T-cell (primary cell): ENCODE data around the gene TULP4. TPM values are rescaled to one million over a fixed set of nuclear protein-coding genes. Genes with fewer than 3 reads are reported as not detected.

ENCODE experiments used
- ATAC-seq, 4 experiments: fragments of 200-7000 bp in 3 of 4; fragments of 150-1000 bp in 1 of 4; cut with Tn5 transposase; replicated peaks in 1 of 4; 1 replicate in 3 of 4; 2 replicates in 1 of 4; pipeline ENCODE4 v1.10.0; 2021; ENCODE audit warnings: moderate library complexity in 3 of 4, mild to moderate bottlenecking in 2 of 4, moderate number of reproducible peaks in 1 of 4
- CTCF ChIA-PET, 2 donors: fragments of 300-600 bp; sonication (Branson Sonifier 250); formaldehyde crosslinking; loops; one replicate each; lab custom pipeline; 2022; ENCODE audit warnings: antibody characterized with exemption in 2 of 2; lab: Charles Lee
- POLR2A ChIA-PET, 2 donors: fragments of 300-600 bp; sonication (Branson Sonifier 250); formaldehyde crosslinking; loops; one replicate each; lab custom pipeline; 2022; ENCODE audit warnings: antibody characterized with exemption in 2 of 2; lab: Charles Lee
- DNase-seq, 35 experiments: peaks; one replicate each; pipeline versions ENCODE4 v3.0.0 to v3.0.0-alpha.2; 2013 to 2023
- H3K27ac ChIP-seq: one replicate; pipeline ENCODE4 v1.5.1; 2013; ENCODE audit warnings: low read length
- H3K27me3 ChIP-seq, 2 experiments: replicated peaks in 1 of 2; 1 replicate in 1 of 2; 2 replicates in 1 of 2; pipeline versions ENCODE4 v1.6.1 to v1.7.0; 2013; ENCODE audit warnings: low read length in 1 of 2, mixed read lengths in 1 of 2; ENCODE audit not compliant: control insufficient read depth in 2 of 2, insufficient read depth in 2 of 2; ENCODE audit errors: extremely low read depth in 1 of 2
- H3K36me3 ChIP-seq, 2 donors: 1 replicate in 1 of 2; 2 replicates in 1 of 2; pipeline versions ENCODE4 v1.6.1 to v1.7.0; 2013; ENCODE audit warnings: low read length in 1 of 2; ENCODE audit not compliant: control insufficient read depth in 2 of 2, insufficient read depth in 1 of 2; ENCODE audit errors: extremely low read depth in 1 of 2
- H3K4me1 ChIP-seq, 2 experiments: 1 replicate in 1 of 2; 2 replicates in 1 of 2; pipeline versions ENCODE4 v1.6.1 to v1.7.0; 2013; ENCODE audit warnings: low read length in 2 of 2, mixed read lengths in 1 of 2; ENCODE audit not compliant: insufficient read depth in 2 of 2, control insufficient read depth in 1 of 2; ENCODE audit errors: extremely low read depth in 1 of 2
- H3K4me3 ChIP-seq, 2 donors: 1 replicate in 1 of 2; 2 replicates in 1 of 2; pipeline versions ENCODE4 v1.5.1 to v1.7.0; 2013; ENCODE audit warnings: mild to moderate bottlenecking in 2 of 2, low read length in 1 of 2, moderate library complexity in 1 of 2; ENCODE audit not compliant: control insufficient read depth in 1 of 2; ENCODE audit errors: extremely low read depth in 1 of 2
- H3K9me3 ChIP-seq: 2 replicates; pipeline ENCODE4 v1.7.0; 2013
- H3K27ac Mint-ChIP-seq, 2 donors: one replicate each; pipeline ENCODE4 v1.8.0; 2020 to 2021; ENCODE audit warnings: mild to moderate bottlenecking in 2 of 2, mixed read lengths in 2 of 2
- H3K27me3 Mint-ChIP-seq, 2 donors: one replicate each; pipeline ENCODE4 v1.8.0; 2021 to 2022; ENCODE audit warnings: mixed read lengths in 2 of 2
- H3K36me3 Mint-ChIP-seq: one replicate; pipeline ENCODE4 v1.8.0; 2021; ENCODE audit warnings: mixed read lengths
- H3K4me1 Mint-ChIP-seq, 3 donors: one replicate each; pipeline ENCODE4 v1.8.0; 2020 to 2022; ENCODE audit warnings: mixed read lengths in 3 of 3, mild to moderate bottlenecking in 1 of 3
- H3K4me3 Mint-ChIP-seq, 3 donors: one replicate each; pipeline ENCODE4 v1.8.0; 2020 to 2022; ENCODE audit warnings: mild to moderate bottlenecking in 3 of 3, mixed read lengths in 3 of 3, moderate library complexity in 3 of 3
- H3K9me3 Mint-ChIP-seq, 3 donors: one replicate each; pipeline ENCODE4 v1.8.0; 2020 to 2022; ENCODE audit warnings: mixed read lengths in 3 of 3
- WGBS: methylation state at CpG from one replicate; pipeline ENCODE4 v1.1.5; 2013; ENCODE audit warnings: missing lambda C conversion rate; ENCODE audit not compliant: insufficient coverage; 5-methylcytosine and 5-hydroxymethylcytosine counted together
- total RNA-seq, 35 experiments: library from RNA in 6 of 35; stranded (reverse) in 6 of 35; fragments of 120-200 nt in 1 of 35; gene quantifications; one replicate each; pipeline versions ENCODE4 v1.2.1 to v1.2.4 and lab custom pipeline; 2013 to 2026

The TULP4 gene
- total RNA-seq, 5 donors from 2014 or later (not counting 1 experiment from before 2014, with no cell fraction given) = 62.9 to 85.1 (median 76.1) TPM

DNA sequence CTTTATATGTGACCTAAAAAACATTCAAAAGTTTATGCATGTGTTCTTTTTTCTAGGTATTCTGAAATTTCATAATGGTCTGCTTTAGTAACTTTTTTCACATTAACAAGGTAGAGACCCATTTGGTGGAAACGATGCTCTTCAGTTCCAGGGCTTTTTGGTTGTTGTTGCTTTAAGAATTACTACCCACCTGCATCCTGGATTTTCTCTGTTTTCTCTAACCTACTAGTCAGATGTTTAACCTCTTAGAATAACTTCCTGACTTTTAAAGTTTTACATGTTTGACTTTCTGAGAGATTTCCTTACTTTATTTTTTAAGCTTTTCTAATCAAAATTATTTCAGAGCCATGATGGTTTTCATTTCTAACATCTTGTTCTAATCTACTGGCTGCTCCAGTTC is 14.9 kb downstream of the TULP4 start:
- H3K4me3 Mint-ChIP-seq = no peak overlapping the region
- Histone ChIP-seq H3K36me3 (peaks cover 0 to 3% of the 10 kb centered on the region in 2 donors), H3K27me3 (no peaks in the 10 kb centered on the region), H3K27ac (no peak overlapping the region), H3K9me3 (no peaks in the 10 kb centered on the region), H3K4me1 (peaks cover 5 to 6% of the 10 kb centered on the region in 2 experiments), H3K4me3 (no peak overlapping the region)
- ChIA-PET POLR2A (no interaction called here), CTCF (interaction anchor here in 1 of 2 donors (0.5 to 1.0 kb wide), 2 partner anchors 113 to 380 kb away, joined by 3 read pairs; no protein-coding TSS in a partner anchor)
- no CpG with 5 or more reads among the region's 1 CpG for WGBS
- ATAC-seq (no peak), DNase-seq (no peak)
- H3K36me3 Mint-ChIP-seq = peaks cover 34% of the 10 kb centered on the region
- peaks cover 59 to 65% (median 65%) of the 10 kb centered on the region in 3 donors for H3K4me1 Mint-ChIP-seq
- no peak overlapping the region for H3K27ac Mint-ChIP-seq
- peaks cover 0 to 4% (median 2%) of the 10 kb centered on the region in 3 donors for H3K9me3 Mint-ChIP-seq
- no peaks in the 10 kb centered on the region for H3K27me3 Mint-ChIP-seq

DNA sequence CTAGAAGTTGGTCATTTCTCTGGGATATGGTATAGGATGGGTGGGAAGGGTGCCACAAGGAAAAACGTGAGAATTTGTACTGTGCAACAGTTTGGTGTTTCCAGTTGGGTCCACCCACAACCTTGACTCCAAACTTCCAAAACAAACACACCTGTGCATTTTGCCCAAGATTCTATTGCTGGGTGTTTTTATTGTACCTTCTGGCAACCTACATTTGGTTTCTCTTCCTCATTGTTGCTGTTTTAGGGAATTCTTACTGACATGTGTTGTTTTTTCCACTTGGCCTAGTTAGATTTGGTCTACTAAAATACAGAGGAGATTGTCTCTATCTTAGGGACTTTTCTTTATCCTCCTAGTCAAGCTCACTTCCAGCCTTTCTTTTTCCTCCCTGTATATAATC is 16.7 kb downstream of the TULP4 start:
- Histone ChIP-seq H3K4me3 (no peak overlapping the region), H3K27me3 (no peaks in the 10 kb centered on the region), H3K4me1 (peaks cover 0 to 5% of the 10 kb centered on the region in 2 experiments), H3K36me3 (no peaks in the 10 kb centered on the region), H3K9me3 (no peaks in the 10 kb centered on the region), H3K27ac (no peak overlapping the region)
- ChIA-PET CTCF (no interaction called here), POLR2A (no interaction called here)
- Mint-ChIP-seq H3K4me3 (no peak overlapping the region), H3K4me1 (peaks cover 42 to 49% (median 49%) of the 10 kb centered on the region in 3 donors), H3K27ac (no peak overlapping the region), H3K36me3 (peaks cover 40% of the 10 kb centered on the region), H3K9me3 (peaks cover 3 to 6% (median 4%) of the 10 kb centered on the region in 3 donors), H3K27me3 (no peaks in the 10 kb centered on the region)
- no CpG with 5 or more reads among the region's 1 CpG for WGBS
- DNase-seq = no peak
- ATAC-seq = no peak

DNA sequence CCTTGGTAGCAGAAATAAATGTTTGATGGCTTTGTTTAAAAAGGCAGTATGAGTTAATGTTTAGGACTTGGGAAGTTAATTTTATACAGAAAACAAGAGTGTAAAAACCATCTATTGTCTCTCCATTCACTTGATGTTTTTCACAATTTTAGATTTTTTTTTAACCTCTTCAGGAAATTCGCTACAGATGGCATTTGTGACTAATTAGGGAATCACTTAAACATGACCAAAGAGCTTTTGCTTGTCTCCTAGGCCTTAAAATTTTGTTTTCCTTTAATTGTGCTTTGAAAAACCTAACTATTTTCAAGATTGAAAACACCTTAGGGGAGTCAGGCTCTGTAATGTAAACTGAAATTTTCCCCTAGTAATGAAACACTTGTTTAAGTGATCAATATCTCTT is 17.3 kb downstream of the TULP4 start:
- no peak overlapping the region for H3K4me3 ChIP-seq
- POLR2A ChIA-PET = no interaction called here
- peaks cover 41% of the 10 kb centered on the region for H3K36me3 Mint-ChIP-seq
- H3K4me3 Mint-ChIP-seq = no peak overlapping the region
- no peaks in the 10 kb centered on the region for H3K27me3 ChIP-seq
- H3K4me1 Mint-ChIP-seq = peaks cover 37 to 45% (median 43%) of the 10 kb centered on the region in 3 donors
- H3K27ac Mint-ChIP-seq = no peak overlapping the region
- CTCF ChIA-PET = no interaction called here
- H3K4me1 ChIP-seq = peaks cover 2 to 5% of the 10 kb centered on the region in 2 experiments
- no peaks in the 10 kb centered on the region for H3K27me3 Mint-ChIP-seq
- peaks cover 3 to 6% (median 4%) of the 10 kb centered on the region in 3 donors for H3K9me3 Mint-ChIP-seq
- no peaks in the 10 kb centered on the region for H3K36me3 ChIP-seq
- WGBS = no CpG with 5 or more reads among the region's 1 CpG
- no peak overlapping the region for H3K27ac ChIP-seq
- ATAC-seq = no peak
- H3K9me3 ChIP-seq = no peaks in the 10 kb centered on the region
- no peak for DNase-seq

DNA sequence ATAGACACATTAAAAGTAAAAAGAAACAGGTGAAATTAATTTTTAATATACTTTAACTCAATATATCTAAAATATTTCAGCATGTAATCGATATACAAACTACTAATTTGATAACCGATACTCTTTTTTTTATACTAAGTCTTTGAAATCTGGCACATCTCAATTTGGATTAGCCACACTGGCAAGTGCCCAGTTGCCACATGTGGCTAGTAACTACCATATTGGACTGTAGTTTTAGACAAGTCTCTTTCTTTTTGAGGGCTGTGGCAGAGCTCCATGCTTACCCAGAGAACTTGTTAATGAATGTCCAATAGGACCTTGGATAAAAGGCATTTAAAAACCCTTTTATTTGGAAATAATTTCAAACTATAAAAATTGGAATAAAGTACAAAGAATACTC is 17.8 kb downstream of the TULP4 start:
- H3K27me3 Mint-ChIP-seq = no peaks in the 10 kb centered on the region
- H3K4me1 ChIP-seq = peaks cover 2 to 5% of the 10 kb centered on the region in 2 experiments
- ATAC-seq (no peak), DNase-seq (no peak)
- peaks cover 38% of the 10 kb centered on the region for H3K36me3 Mint-ChIP-seq
- no peak overlapping the region for H3K27ac Mint-ChIP-seq
- H3K9me3 ChIP-seq = no peaks in the 10 kb centered on the region
- ChIA-PET CTCF (no interaction called here), POLR2A (interaction anchor here in 1 of 2 donors (0.7 kb wide), 1 partner anchor 249 kb away, joined by 3 read pairs; no protein-coding TSS in a partner anchor)
- peaks cover 3 to 6% (median 4%) of the 10 kb centered on the region in 3 donors for H3K9me3 Mint-ChIP-seq
- WGBS = no CpG with 5 or more reads among the region's 2 CpGs
- H3K27me3 ChIP-seq = no peaks in the 10 kb centered on the region
- H3K36me3 ChIP-seq = no peaks in the 10 kb centered on the region
- H3K27ac ChIP-seq = no peak overlapping the region
- H3K4me3 ChIP-seq = no peak overlapping the region
- no peak overlapping the region for H3K4me3 Mint-ChIP-seq
- H3K4me1 Mint-ChIP-seq = peaks cover 37 to 45% (median 39%) of the 10 kb centered on the region in 3 donors

DNA sequence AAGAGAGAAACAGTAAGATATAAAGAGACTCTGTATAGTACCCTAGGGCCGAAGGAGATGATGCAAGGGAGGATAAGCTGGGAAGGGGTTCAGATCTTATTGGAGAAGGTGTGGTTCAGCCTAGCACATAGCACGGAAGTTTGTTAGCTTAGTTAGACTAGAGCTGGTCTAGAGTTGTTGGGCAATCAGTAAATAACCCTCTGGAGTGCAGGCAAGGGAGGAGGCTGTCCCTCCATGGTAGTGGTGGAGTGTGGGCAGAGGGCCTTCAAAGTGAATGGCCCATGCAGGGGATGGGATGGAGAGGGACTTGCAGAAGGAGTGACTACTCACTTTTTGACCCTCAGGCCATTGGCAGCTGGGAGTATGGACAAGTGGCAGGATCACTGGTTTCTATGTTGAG is 20.0 kb downstream of the TULP4 start:
- ChIA-PET CTCF (interaction anchor here (0.6 to 1.1 kb wide), 2 partner anchors 28 to 54 kb away, joined by 3 to 7 read pairs; no protein-coding TSS in a partner anchor), POLR2A (interaction anchor here in 1 of 2 donors (0.6 kb wide), 1 partner anchor 123 kb away, joined by 3 read pairs; no protein-coding TSS in a partner anchor)
- Mint-ChIP-seq H3K4me1 (peaks cover 29 to 39% (median 30%) of the 10 kb centered on the region in 3 donors), H3K27me3 (no peaks in the 10 kb centered on the region), H3K36me3 (peaks cover 36% of the 10 kb centered on the region), H3K9me3 (peaks cover 0 to 6% (median 3%) of the 10 kb centered on the region in 3 donors), H3K4me3 (no peak overlapping the region), H3K27ac (no peak overlapping the region)
- no peak for ATAC-seq
- Histone ChIP-seq H3K36me3 (no peaks in the 10 kb centered on the region), H3K9me3 (no peaks in the 10 kb centered on the region), H3K27me3 (no peaks in the 10 kb centered on the region), H3K27ac (no peak overlapping the region), H3K4me1 (peaks cover 2 to 3% of the 10 kb centered on the region in 2 experiments), H3K4me3 (no peak overlapping the region)
- no peak for DNase-seq
- 100% methylated on average over 2 of the region's 2 CpGs for whole genome bisulfite sequencing

GRCh38 chr6:158333094-158333493 is 20.8 kb downstream of the TULP4 start:
- H3K4me1 ChIP-seq = peaks cover 0 to 2% of the 10 kb centered on the region in 2 experiments
- no peaks in the 10 kb centered on the region for H3K36me3 ChIP-seq
- DNase-seq = no peak
- no peaks in the 10 kb centered on the region for H3K27me3 ChIP-seq
- Mint-ChIP-seq H3K9me3 (peaks cover 0 to 6% (median 3%) of the 10 kb centered on the region in 3 donors), H3K27ac (no peak overlapping the region), H3K4me1 (peaks cover 21 to 30% (median 23%) of the 10 kb centered on the region in 3 donors), H3K27me3 (no peaks in the 10 kb centered on the region), H3K36me3 (peaks cover 44% of the 10 kb centered on the region), H3K4me3 (no peak overlapping the region)
- POLR2A ChIA-PET = no interaction called here
- 100% methylated on average over 4 of the region's 4 CpGs for WGBS
- H3K9me3 ChIP-seq = no peaks in the 10 kb centered on the region
- H3K27ac ChIP-seq = no peak overlapping the region
- no peak for ATAC-seq
- H3K4me3 ChIP-seq = no peak overlapping the region
- CTCF ChIA-PET = interaction anchor here in 1 of 2 donors (1.1 kb wide), 1 partner anchor 53 kb away, joined by 7 read pairs; no protein-coding TSS in a partner anchor
